Measurements from ENCODE around the gene SETBP1. TPM values are rescaled to one million over a fixed set of nuclear protein-coding genes. Genes with fewer than 3 reads are reported as not detected.

The SETBP1 gene
- total and polyA plus RNA-seq, 2 of the 13 experiments (the other 11 are each of a cell fraction or from before 2014, with no cell fraction given), result 0.18 to 0.65 TPM

- TF ChIP-seq GPN1 (CRISPR knock-in tag; IDR thresholded peaks at IDR 0.05; ENCODE audit: borderline replicate concordance), result no peak
- no peak for TF ChIP-seq MLXIP (CRISPR knock-in tag; IDR thresholded peaks at IDR 0.05; ENCODE audit: borderline replicate concordance)
- TF ChIP-seq ZNF275 (CRISPR knock-in tag; IDR thresholded peaks at IDR 0.05; ENCODE audit: borderline replicate concordance), result no peak
- no peak for TF ChIP-seq HBP1 (CRISPR knock-in tag; IDR thresholded peaks at IDR 0.05; ENCODE audit: low read depth)
These were observed 135.4 kb downstream of the SETBP1 start (continued) for GRCh38 chr18:44816050-44816449.

GRCh38 chr18:44816477-44816876, 135.8 kb downstream of the SETBP1 start:
- no peak overlapping the region for H3K9ac ChIP-seq (ENCODE audit: insufficient read depth, low read depth, low read length)
- ChIA-PET CTCF (ENCODE audit: low intra/inter-chr PET ratio, low total read pairs) (no interaction called here), POLR2A (no interaction called here)
- FAIRE-seq (no peak), DNase-seq (ENCODE audit: low spot score) (no peak), ATAC-seq (no peak)
- no peak overlapping the region for H2AFZ ChIP-seq (ENCODE audit: low read length)
- no peak overlapping the region for H3K4me3 ChIP-seq (replicated peaks in 1 of 3; ENCODE audit: insufficient read depth in 1 of 3, low read depth in 2 of 3, low read length in 3 of 3)
- in situ Hi-C loops (cut with HindIII; ENCODE audit: extremely low pct_ligation_motif_present, low pct_unique_long_range_greater_than_20kb) (no loop called here), intact Hi-C loops (cut with micrococcal nuclease; ENCODE audit: unreplicated experiment) (no loop called here)
- H3K36me3 ChIP-seq (replicated peaks in 1 of 2; ENCODE audit: control insufficient read depth in 1 of 2, insufficient read depth in 2 of 2, low read length in 2 of 2), result no peaks in the 10 kb centered on the region
- no peaks in the 10 kb centered on the region for H3K4me1 ChIP-seq (ENCODE audit: insufficient read depth, low read length)
- no peaks in the 10 kb centered on the region for H3K27me3 ChIP-seq (ENCODE audit: control insufficient read depth in 1 of 2, insufficient read depth in 2 of 2, low read length in 2 of 2)
- H3K27ac ChIP-seq (ENCODE audit: extremely low read length, insufficient read depth, low read length), result no peak overlapping the region
- BruUV-seq (replicated peaks), result no TSS peak
- WGBS (ENCODE audit: low lambda C conversion rate), result 71% methylated on average over 5 of the region's 6 CpGs
- no peaks in the 10 kb centered on the region for H3K79me2 ChIP-seq (ENCODE audit: insufficient read depth, low read length)
- H4K20me1 ChIP-seq (ENCODE audit: insufficient read depth, low read length), result no peaks in the 10 kb centered on the region
- H3K9me3 ChIP-seq (ENCODE audit: low read length), result no peaks in the 10 kb centered on the region
- no peak overlapping the region for H3K4me2 ChIP-seq (ENCODE audit: low read depth, low read length)
- TF ChIP-seq ZNF607 (CRISPR knock-in tag; IDR thresholded peaks at IDR 0.05; ENCODE audit: borderline replicate concordance) (no peak), ZMAT5 (CRISPR knock-in tag; IDR thresholded peaks at IDR 0.05; ENCODE audit: borderline replicate concordance, low read depth) (no peak), NFIB (CRISPR knock-in tag; IDR thresholded peaks at IDR 0.05; ENCODE audit: borderline replicate concordance) (no peak), GABPA (IDR thresholded peaks at IDR 0.05; ENCODE audit: low read depth, low read length) (no peak), GABPA (CRISPR knock-in tag; IDR thresholded peaks at IDR 0.05; ENCODE audit: low read depth) (no peak), RBM39 (IDR thresholded peaks at IDR 0.05; ENCODE audit: low read depth, low read length, poor library complexity, severe bottlenecking) (no peak), HOMEZ (CRISPR knock-in tag; IDR thresholded peaks at IDR 0.05; ENCODE audit: low read depth) (no peak), U2AF2 (IDR thresholded peaks at IDR 0.05; ENCODE audit: low read depth, low read length) (no peak), E2F2 (CRISPR knock-in tag; IDR thresholded peaks at IDR 0.05; ENCODE audit: borderline replicate concordance) (no peak), ZSCAN20 (CRISPR knock-in tag; IDR thresholded peaks at IDR 0.05; ENCODE audit: borderline replicate concordance) (no peak), BCL6 (CRISPR knock-in tag; IDR thresholded peaks at IDR 0.05) (no peak)
